DOHH2 (cell line): ENCODE results near the gene CACHD1.

ENCODE experiments used
- CTCF ChIP-seq: fragments of 200-600 bp; sonication (generic); IDR thresholded peaks from one replicate; pipeline ENCODE4 v1.5.1; 2014; ENCODE audit warnings: antibody characterized with exemption, mild to moderate bottlenecking, low read depth, low read length; ENCODE audit not compliant: poor library complexity, severe bottlenecking
- EZH2phosphoT487 ChIP-seq: fragments of 200-600 bp; sonication (generic); IDR thresholded peaks from 2 replicates; pipeline ENCODE4 v1.6.1; 2017; ENCODE audit warnings: borderline replicate concordance, mild to moderate bottlenecking, antibody characterized with exemption, low read length, moderate library complexity, mixed read lengths

GRCh38 chr1:64451440-64451839 lies 18.5 kb upstream of the CACHD1 start:
- TF ChIP-seq CTCF (no peak), EZH2phosphoT487 (no peak)
